GM18511 (cell line): ENCODE results near the gene TSR1.

Experiments
- ATAC-seq: cut with Tn5 transposase; IDR thresholded peaks from one replicate; pipeline ENCODE4 v1.9.1; 2021; ENCODE audit warnings: mild to moderate bottlenecking, moderate library complexity; ENCODE audit not compliant: unreplicated experiment

TSR1 gene

GRCh38 chr17:2336215-2336851, at the start of gene TSR1:
Gene TSR1 (minus strand): TSS chr17:2336457. CDS start chr17:2336427, 30 bp downstream.
- ATAC-seq, result peak; percentile 75

GRCh38 chr17:2385240-2386210, 49.3 kb upstream of the TSR1 start:
- no peak for ATAC-seq

- ATAC-seq, result no peak
These were observed 48.3 kb upstream of the TSR1 start for GRCh38 chr17:2384439-2385127.

- ATAC-seq, result no peak
These were observed 47.4 kb upstream of the TSR1 start for GRCh38 chr17:2383628-2384167.

GRCh38 chr17:2380950-2381649, 44.8 kb upstream of the TSR1 start:
- ATAC-seq, result no peak

- ATAC-seq, result no peak
These were observed 44.1 kb upstream of the TSR1 start for GRCh38 chr17:2380226-2380922.

- ATAC-seq, result no peak
These were observed 43.4 kb upstream of the TSR1 start for GRCh38 chr17:2379489-2380225.

- ATAC-seq, result no peak
These were observed 42.6 kb upstream of the TSR1 start for GRCh38 chr17:2378905-2379304.

GRCh38 chr17:2377659-2378058, 41.4 kb upstream of the TSR1 start:
- no peak for ATAC-seq

- ATAC-seq, result no peak
These were observed 39.9 kb upstream of the TSR1 start for GRCh38 chr17:2376107-2376506.

GRCh38 chr17:2375406-2375805, 39.1 kb upstream of the TSR1 start:
- no peak for ATAC-seq

GRCh38 chr17:2374549-2375285, 38.5 kb upstream of the TSR1 start:
- no peak for ATAC-seq

GRCh38 chr17:2373179-2373578, 36.9 kb upstream of the TSR1 start:
- no peak for ATAC-seq

GRCh38 chr17:2372681-2373080, 36.4 kb upstream of the TSR1 start:
- no peak for ATAC-seq

- no peak for ATAC-seq
These were observed 35.9 kb upstream of the TSR1 start for GRCh38 chr17:2372180-2372579.

- ATAC-seq, result no peak
These were observed 35.2 kb upstream of the TSR1 start for GRCh38 chr17:2371183-2372130.

- no peak for ATAC-seq
These were observed 33.9 kb upstream of the TSR1 start for GRCh38 chr17:2370211-2370589.
